HepG2 (cell line): Measurements from ENCODE around the gene NTN3. TPM values are rescaled to one million over a fixed set of nuclear protein-coding genes. Genes with fewer than 3 reads are reported as not detected.
A peak's percentile ranks its signal among the peaks of the same experiment; 100 is the strongest.

ENCODE experiments used
- CHCHD3 ChIP-seq: sonication (generic); formaldehyde crosslinking; IDR thresholded peaks from 2 replicates; pipeline ENCODE4 v1.8.0; 2022; ENCODE audit warnings: mild to moderate bottlenecking, missing genetic modification reagents, moderate library complexity
- CHD4 ChIP-seq: fragments of 200-600 bp; sonication (generic); IDR thresholded peaks from 2 replicates; pipeline ENCODE4 v1.7.0; 2017; ENCODE audit warnings: mild to moderate bottlenecking, low read length, borderline replicate concordance
- FLYWCH1 ChIP-seq: sonication (generic); formaldehyde crosslinking; IDR thresholded peaks from 2 replicates; pipeline ENCODE4 v1.8.1; 2023; ENCODE audit warnings: mild to moderate bottlenecking, missing genetic modification reagents
- FOXA1 ChIP-seq, 2 experiments: fragments of 450-650 bp in 1 of 2; sonication (generic) in 1 of 2; formaldehyde crosslinking in 1 of 2; IDR thresholded peaks; 2 replicates each; pipeline versions ENCODE4 v1.4.0 to v1.6.1; 2016 to 2020; ENCODE audit warnings: missing genetic modification reagents in 1 of 2
- GTF3A ChIP-seq: sonication (generic); formaldehyde crosslinking; conservative IDR thresholded peaks from 2 replicates; pipeline ENCODE4 v1.4.0; 2020; ENCODE audit warnings: mild to moderate bottlenecking, missing genetic modification reagents
- HDAC1 ChIP-seq: sonication (generic); formaldehyde crosslinking; IDR thresholded peaks from 2 replicates; pipeline ENCODE4 v1.5.1; 2020; ENCODE audit warnings: mild to moderate bottlenecking, missing genetic modification reagents
- HNF4A ChIP-seq: sonication (generic); formaldehyde crosslinking; IDR thresholded peaks from 2 replicates; pipeline ENCODE4 v1.4.0; 2020; ENCODE audit warnings: missing genetic modification reagents
- HNRNPLL ChIP-seq: fragments of 200-400 bp; formaldehyde crosslinking; IDR thresholded peaks from 2 replicates; pipeline ENCODE4 v1.6.1; 2017; ENCODE audit warnings: mild to moderate bottlenecking, low read depth, low read length; ENCODE audit not compliant: poor library complexity, severe bottlenecking
- HOXA5 ChIP-seq: sonication (generic); formaldehyde crosslinking; IDR thresholded peaks from 2 replicates; pipeline ENCODE4 v1.4.0; 2020; ENCODE audit warnings: missing genetic modification reagents
- JARID2 ChIP-seq: sonication (generic); formaldehyde crosslinking; IDR thresholded peaks from 2 replicates; pipeline ENCODE4 v1.8.1; 2023; ENCODE audit warnings: missing genetic modification reagents, inconsistent platforms; ENCODE audit not compliant: insufficient replicate concordance
- NCOA2 ChIP-seq: sonication (generic); formaldehyde crosslinking; IDR thresholded peaks from 2 replicates; pipeline ENCODE4 v1.8.0; 2022; ENCODE audit warnings: inconsistent platforms
- NFRKB ChIP-seq: fragments of 450-650 bp; IDR thresholded peaks from 2 replicates; pipeline ENCODE4 v1.6.1; 2017
- PAWR ChIP-seq: sonication (generic); formaldehyde crosslinking; IDR thresholded peaks from 2 replicates; pipeline ENCODE4 v1.4.0; 2020; ENCODE audit warnings: missing genetic modification reagents, mild to moderate bottlenecking, borderline replicate concordance
- PRPF4 ChIP-seq: fragments of 200-400 bp; formaldehyde crosslinking; IDR thresholded peaks from 2 replicates; pipeline ENCODE4 v1.6.1; 2016; ENCODE audit warnings: low read length, low read depth; ENCODE audit not compliant: poor library complexity, severe bottlenecking
- RFXANK ChIP-seq: IDR thresholded peaks from 2 replicates; pipeline ENCODE4 v1.6.1; 2016
- SIN3A ChIP-seq: IDR thresholded peaks from 2 replicates; pipeline ENCODE4 v1.6.1; 2011; ENCODE audit warnings: low read depth, mild to moderate bottlenecking, control low read depth, low read length, borderline replicate concordance
- SNAI1 ChIP-seq: sonication (generic); formaldehyde crosslinking; IDR thresholded peaks from 2 replicates; pipeline ENCODE4 v1.5.0; 2020; ENCODE audit warnings: mild to moderate bottlenecking, missing genetic modification reagents, borderline replicate concordance
- SNAPC2 ChIP-seq: sonication (generic); formaldehyde crosslinking; IDR thresholded peaks from 2 replicates; pipeline ENCODE4 v1.8.1; 2022; ENCODE audit warnings: mild to moderate bottlenecking, missing genetic modification reagents
- SOX13 ChIP-seq, 3 experiments: fragments of 450-650 bp in 1 of 3; sonication (generic) in 1 of 3; formaldehyde crosslinking in 1 of 3; IDR thresholded peaks in 2 of 3; conservative IDR thresholded peaks in 1 of 3; 2 replicates each; pipeline versions ENCODE4 v1.5.0 to v1.6.1; 2016 to 2020; ENCODE audit warnings: antibody characterized with exemption in 1 of 3, mild to moderate bottlenecking in 1 of 3, missing compliant biosample characterization in 1 of 3, missing genetic modification reagents in 1 of 3, moderate library complexity in 1 of 3
- XBP1 ChIP-seq: sonication (generic); formaldehyde crosslinking; IDR thresholded peaks from 2 replicates; pipeline ENCODE4 v1.5.0; 2020; ENCODE audit warnings: missing genetic modification reagents
- ZBTB42 ChIP-seq: sonication (generic); formaldehyde crosslinking; IDR thresholded peaks from 2 replicates; pipeline ENCODE4 v1.5.0; 2020; ENCODE audit warnings: mild to moderate bottlenecking, missing genetic modification reagents
- ZIK1 ChIP-seq: sonication (generic); formaldehyde crosslinking; IDR thresholded peaks from 2 replicates; pipeline ENCODE4 v1.5.0; 2020; ENCODE audit warnings: mild to moderate bottlenecking, low read depth, missing genetic modification reagents, borderline replicate concordance
- ZNF235 ChIP-seq: sonication (generic); formaldehyde crosslinking; IDR thresholded peaks from 2 replicates; pipeline ENCODE4 v1.8.1; 2023; ENCODE audit warnings: mild to moderate bottlenecking, missing genetic modification reagents, borderline replicate concordance
- ZNF432 ChIP-seq: sonication (generic); formaldehyde crosslinking; IDR thresholded peaks from 2 replicates; pipeline ENCODE4 v1.5.0; 2020; ENCODE audit warnings: missing genetic modification reagents, mild to moderate bottlenecking, borderline replicate concordance
- ZNF44 ChIP-seq: sonication (generic); formaldehyde crosslinking; IDR thresholded peaks from 2 replicates; pipeline ENCODE4 v1.5.1; 2020; ENCODE audit warnings: mild to moderate bottlenecking, missing genetic modification reagents
- ZNF589 ChIP-seq: sonication (generic); formaldehyde crosslinking; conservative IDR thresholded peaks from 2 replicates; pipeline ENCODE4 v1.8.0; 2022; ENCODE audit warnings: mild to moderate bottlenecking, moderate library complexity, missing genetic modification reagents
- ZSCAN31 ChIP-seq: sonication (generic); formaldehyde crosslinking; IDR thresholded peaks from 2 replicates; pipeline ENCODE4 v1.5.0; 2020; ENCODE audit warnings: low read depth, mild to moderate bottlenecking, missing genetic modification reagents
- polyA plus RNA-seq, 8 experiments: library from polyadenylated mRNA; depleted of rRNA in 3 of 8; stranded (reverse) in 7 of 8; unstranded in 1 of 8; fragments of >200 nt; fragmentation: Illumina TruSeq in 4 of 8; extraction: Trizol in 4 of 8; gene quantifications; 2 replicates each; pipeline versions ENCODE4 v1.2.1 to v1.2.3, GENCODE V29; 2011 to 2016; ENCODE audit warnings: low read depth in 4 of 8, missing spikeins in 1 of 8, mixed read lengths in 1 of 8; ENCODE audit not compliant: insufficient read depth in 1 of 8
- total RNA-seq, 5 experiments: library from RNA; depleted of rRNA; stranded (reverse); fragments of >200 nt; fragmentation: Illumina TruSeq; extraction: Trizol; gene quantifications; 2 replicates each; pipeline ENCODE4 v1.2.3, GENCODE V29; 2016; ENCODE audit warnings: low read depth in 1 of 5
- TF ChIP-seq, protein P1 (sequence below): conservative IDR thresholded peaks from 2 replicates; pipeline ENCODE4 v1.6.1; 2018; ENCODE audit warnings: missing genetic modification reagents
- TF ChIP-seq, protein P2 (sequence below): IDR thresholded peaks from 2 replicates; pipeline ENCODE4 v1.6.1; 2016; ENCODE audit warnings: low read depth, borderline replicate concordance
- TF ChIP-seq, protein P3 (sequence below): sonication (generic); formaldehyde crosslinking; IDR thresholded peaks from 2 replicates; pipeline ENCODE4 v1.4.0; 2020; ENCODE audit warnings: missing genetic modification reagents

The NTN3 gene
- total and polyA plus RNA-seq, 2 of the 13 experiments (the other 11 are each of a cell fraction or from before 2014, with no cell fraction given) = 0.09 to 0.20 TPM

DNA sequence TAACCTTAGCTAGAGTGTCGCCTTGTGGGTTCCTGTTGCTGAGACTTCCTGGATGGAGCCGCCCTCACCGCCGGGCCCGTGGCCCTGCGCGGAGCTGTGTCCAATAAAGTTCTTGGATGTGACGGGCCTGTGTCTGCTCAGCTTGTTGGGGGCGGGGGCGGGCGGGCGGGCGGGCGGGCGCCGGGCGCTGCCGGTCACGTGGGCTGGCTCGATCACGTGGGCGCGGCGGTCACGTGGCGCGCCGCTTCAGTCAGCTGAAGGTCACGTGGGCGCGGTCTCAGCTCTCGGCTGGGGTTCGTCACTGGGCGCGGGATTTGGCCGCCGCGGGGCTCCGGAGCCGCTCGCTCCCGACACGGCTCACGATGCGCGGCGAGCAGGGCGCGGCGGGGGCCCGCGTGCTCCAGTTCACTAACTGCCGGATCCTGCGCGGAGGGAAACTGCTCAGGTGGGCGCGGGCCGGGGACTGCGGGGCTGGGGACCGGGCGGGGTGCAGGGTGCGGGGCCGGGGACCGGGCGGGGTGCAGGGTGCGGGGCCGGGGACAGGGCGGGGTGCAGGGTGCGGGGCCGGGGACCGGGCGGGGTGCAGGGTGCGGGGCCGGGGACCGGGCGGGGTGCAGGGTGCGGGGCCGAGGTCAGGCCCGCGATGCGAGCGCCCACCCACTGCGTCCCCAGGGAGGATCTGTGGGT is 49.1 kb downstream of the NTN3 start, which contains the start of gene AMDHD2 (continued):
- TF ChIP-seq FOXA1 (IDR thresholded peaks at IDR 0.05) (no peak), FOXA1 (CRISPR knock-in tag; IDR thresholded peaks at IDR 0.05) (peak; percentile 26; the same call in 1 of the 2 replicates), CHD4 (no peak), PAWR (no peak), HNRNPLL (no peak), SOX13 (IDR thresholded peaks at IDR 0.05) (no peak), SOX13 (CRISPR knock-in tag; conservative IDR thresholded peaks at IDR 0.05 in 1 of 2, IDR thresholded peaks at IDR 0.05 in 1 of 2) (no peak; a peak in 1 of 4 replicates), ZIK1 (CRISPR knock-in tag) (peak; percentile 65; the same call in 1 of the 2 replicates), ZBTB42 (CRISPR knock-in tag) (no peak), CHCHD3 (CRISPR knock-in tag) (peak; percentile 54; the same call in 1 of the 2 replicates), ZSCAN31 (CRISPR knock-in tag) (no peak), PRPF4 (no peak), XBP1 (no peak), GTF3A (no peak), JARID2 (CRISPR knock-in tag) (no peak), ZNF235 (CRISPR knock-in tag) (no peak), NFRKB (no peak), ZNF589 (no peak; the same call in 1 of the 2 replicates), SNAI1 (no peak), HOXA5 (CRISPR knock-in tag) (no peak), NCOA2 (CRISPR knock-in tag) (no peak), SNAPC2 (CRISPR knock-in tag) (no peak), HDAC1 (CRISPR knock-in tag) (peak; percentile 84), FLYWCH1 (no peak), ZNF44 (CRISPR knock-in tag) (no peak), ZNF432 (CRISPR knock-in tag) (no peak), SIN3A (peak; percentile 89; the same call in 1 of the 2 replicates), HNF4A (CRISPR knock-in tag) (no peak), RFXANK (CRISPR knock-in tag) (no peak)
- TF ChIP-seq, protein P1, sequence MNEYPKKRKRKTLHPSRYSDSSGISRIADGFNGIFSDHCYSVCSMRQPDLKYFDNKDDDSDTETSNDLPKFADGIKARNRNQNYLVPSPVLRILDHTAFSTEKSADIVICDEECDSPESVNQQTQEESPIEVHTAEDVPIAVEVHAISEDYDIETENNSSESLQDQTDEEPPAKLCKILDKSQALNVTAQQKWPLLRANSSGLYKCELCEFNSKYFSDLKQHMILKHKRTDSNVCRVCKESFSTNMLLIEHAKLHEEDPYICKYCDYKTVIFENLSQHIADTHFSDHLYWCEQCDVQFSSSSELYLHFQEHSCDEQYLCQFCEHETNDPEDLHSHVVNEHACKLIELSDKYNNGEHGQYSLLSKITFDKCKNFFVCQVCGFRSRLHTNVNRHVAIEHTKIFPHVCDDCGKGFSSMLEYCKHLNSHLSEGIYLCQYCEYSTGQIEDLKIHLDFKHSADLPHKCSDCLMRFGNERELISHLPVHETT (CRISPR knock-in tag) = no peak
- TF ChIP-seq, protein P2, sequence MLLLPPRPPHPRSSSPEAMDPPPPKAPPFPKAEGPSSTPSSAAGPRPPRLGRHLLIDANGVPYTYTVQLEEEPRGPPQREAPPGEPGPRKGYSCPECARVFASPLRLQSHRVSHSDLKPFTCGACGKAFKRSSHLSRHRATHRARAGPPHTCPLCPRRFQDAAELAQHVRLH = no peak
- TF ChIP-seq, protein P3, sequence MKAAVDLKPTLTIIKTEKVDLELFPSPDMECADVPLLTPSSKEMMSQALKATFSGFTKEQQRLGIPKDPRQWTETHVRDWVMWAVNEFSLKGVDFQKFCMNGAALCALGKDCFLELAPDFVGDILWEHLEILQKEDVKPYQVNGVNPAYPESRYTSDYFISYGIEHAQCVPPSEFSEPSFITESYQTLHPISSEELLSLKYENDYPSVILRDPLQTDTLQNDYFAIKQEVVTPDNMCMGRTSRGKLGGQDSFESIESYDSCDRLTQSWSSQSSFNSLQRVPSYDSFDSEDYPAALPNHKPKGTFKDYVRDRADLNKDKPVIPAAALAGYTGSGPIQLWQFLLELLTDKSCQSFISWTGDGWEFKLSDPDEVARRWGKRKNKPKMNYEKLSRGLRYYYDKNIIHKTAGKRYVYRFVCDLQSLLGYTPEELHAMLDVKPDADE = 0 out of 2 replicates have a peak, but pooled peaks have one; percentile 51
